Right ventricle myocardium inferior (tissue), 1 donor: ENCODE results near the gene TCERG1L. TPM values are rescaled to one million over a fixed set of nuclear protein-coding genes. Genes with fewer than 3 reads are reported as not detected.
"Not testable (repeated sequence)": the region's sequence is repeated elsewhere in the genome, so short reads cannot be mapped to it uniquely, and the experiment has no call there.

Source experiments
- ATAC-seq: fragments of 200-7000 bp; cut with Tn5 transposase; one replicate; pipeline ENCODE4 v1.9.1; 2020; ENCODE audit warnings: mild to moderate bottlenecking, moderate library complexity
- DNase-seq: peaks from one replicate; pipeline ENCODE4 v3.0.0; 2021; ENCODE audit errors: missing footprints
- intact Hi-C: fragments of 100-400 bp; cut with DNase I; formaldehyde crosslinking; loops from one replicate; pipeline ENCODE4 v1.11.0; 2022
- total RNA-seq: library from RNA; stranded (reverse); fragmentation: NEBNext Ultra II Directional; extraction: Animal tissue kit (Norgen Biotek cat#: 25700); gene quantifications from one replicate; pipeline ENCODE4 v1.2.1, GENCODE V29; 2021
- donor health status: DM: no; HTN: yes; CAD: no; lungs with severe emphysema.

Gene TCERG1L
- total RNA-seq, 1 donor from 2014 or later = not detected

- intact Hi-C loops = no loop called here
- ATAC-seq = no peak
- DNase-seq = no peak
Measured at GRCh38 chr10:131143425-131144165, 167.9 kb downstream of the TCERG1L start.

GRCh38 chr10:131142517-131143380 is 168.8 kb downstream of the TCERG1L start:
- intact Hi-C loops = no loop called here
- DNase-seq (no peak), ATAC-seq (no peak)

- ATAC-seq = no peak
- no peak for DNase-seq
- intact Hi-C loops = no loop called here
Measured at GRCh38 chr10:131141645-131142516, 169.6 kb downstream of the TCERG1L start.

GRCh38 chr10:131141207-131141606 is 170.3 kb downstream of the TCERG1L start:
- intact Hi-C loops = no loop called here
- ATAC-seq (no peak), DNase-seq (no peak)

GRCh38 chr10:131140606-131141005 is 170.9 kb downstream of the TCERG1L start:
- intact Hi-C loops = no loop called here
- ATAC-seq (no peak), DNase-seq (no peak)

- DNase-seq (no peak), ATAC-seq (no peak)
- intact Hi-C loops = no loop called here
Measured at GRCh38 chr10:131137223-131137622, 174.3 kb downstream of the TCERG1L start.

GRCh38 chr10:131136336-131136735 is 175.2 kb downstream of the TCERG1L start:
- ATAC-seq, intact Hi-C loops, DNase-seq: not testable (repeated sequence)

- no peak for DNase-seq
- ATAC-seq = no peak
- intact Hi-C loops = no loop called here
Measured at GRCh38 chr10:131135716-131136115, 175.8 kb downstream of the TCERG1L start.

GRCh38 chr10:131134651-131135050 is 176.9 kb downstream of the TCERG1L start:
- DNase-seq (no peak), ATAC-seq (no peak)
- intact Hi-C loops = no loop called here

GRCh38 chr10:131134001-131134576 is 177.4 kb downstream of the TCERG1L start:
- ATAC-seq (no peak), DNase-seq (no peak)
- intact Hi-C loops = no loop called here

- DNase-seq = no peak
- no peak for ATAC-seq
- intact Hi-C loops = no loop called here
Measured at GRCh38 chr10:131132681-131133080, 178.8 kb downstream of the TCERG1L start.

- DNase-seq (no peak), ATAC-seq (peak; percentile 50)
- intact Hi-C loops = no loop called here
Measured at GRCh38 chr10:131131726-131132591, 179.6 kb downstream of the TCERG1L start.

GRCh38 chr10:131130025-131130424 is 181.5 kb downstream of the TCERG1L start:
- intact Hi-C loops = no loop called here
- ATAC-seq = no peak
- no peak for DNase-seq

GRCh38 chr10:131129544-131129943 is 182.0 kb downstream of the TCERG1L start:
- intact Hi-C loops = no loop called here
- DNase-seq = no peak
- ATAC-seq = no peak

GRCh38 chr10:131128731-131129130 is 182.8 kb downstream of the TCERG1L start:
- no peak for ATAC-seq
- no peak for DNase-seq
- intact Hi-C loops = no loop called here

- intact Hi-C loops = no loop called here
- ATAC-seq (no peak), DNase-seq (no peak)
Measured at GRCh38 chr10:131127610-131128009, 183.9 kb downstream of the TCERG1L start.

- DNase-seq = no peak
- no peak for ATAC-seq
- intact Hi-C loops = no loop called here
Measured at GRCh38 chr10:131127138-131127589, 184.4 kb downstream of the TCERG1L start.
